T-cell (primary cell): ENCODE data around the gene ZNRF3. TPM values are rescaled to one million over a fixed set of nuclear protein-coding genes. Genes with fewer than 3 reads are reported as not detected.

Experiments used
- ATAC-seq, 4 experiments: fragments of 200-7000 bp in 3 of 4; fragments of 150-1000 bp in 1 of 4; cut with Tn5 transposase; replicated peaks in 1 of 4; 1 replicate in 3 of 4; 2 replicates in 1 of 4; pipeline ENCODE4 v1.10.0; 2021; ENCODE audit warnings: moderate library complexity in 3 of 4, mild to moderate bottlenecking in 2 of 4, moderate number of reproducible peaks in 1 of 4
- CTCF ChIA-PET, 2 donors: fragments of 300-600 bp; sonication (Branson Sonifier 250); formaldehyde crosslinking; loops; one replicate each; lab custom pipeline; 2022; ENCODE audit warnings: antibody characterized with exemption in 2 of 2; lab: Charles Lee
- POLR2A ChIA-PET, 2 donors: fragments of 300-600 bp; sonication (Branson Sonifier 250); formaldehyde crosslinking; loops; one replicate each; lab custom pipeline; 2022; ENCODE audit warnings: antibody characterized with exemption in 2 of 2; lab: Charles Lee
- DNase-seq, 35 experiments: peaks; one replicate each; pipeline versions ENCODE4 v3.0.0 to v3.0.0-alpha.2; 2013 to 2023
- H3K27ac ChIP-seq: one replicate; pipeline ENCODE4 v1.5.1; 2013; ENCODE audit warnings: low read length
- H3K27me3 ChIP-seq, 2 experiments: replicated peaks in 1 of 2; 1 replicate in 1 of 2; 2 replicates in 1 of 2; pipeline versions ENCODE4 v1.6.1 to v1.7.0; 2013; ENCODE audit warnings: low read length in 1 of 2, mixed read lengths in 1 of 2; ENCODE audit not compliant: control insufficient read depth in 2 of 2, insufficient read depth in 2 of 2; ENCODE audit errors: extremely low read depth in 1 of 2
- H3K36me3 ChIP-seq, 2 donors: 1 replicate in 1 of 2; 2 replicates in 1 of 2; pipeline versions ENCODE4 v1.6.1 to v1.7.0; 2013; ENCODE audit warnings: low read length in 1 of 2; ENCODE audit not compliant: control insufficient read depth in 2 of 2, insufficient read depth in 1 of 2; ENCODE audit errors: extremely low read depth in 1 of 2
- H3K4me1 ChIP-seq, 2 experiments: 1 replicate in 1 of 2; 2 replicates in 1 of 2; pipeline versions ENCODE4 v1.6.1 to v1.7.0; 2013; ENCODE audit warnings: low read length in 2 of 2, mixed read lengths in 1 of 2; ENCODE audit not compliant: insufficient read depth in 2 of 2, control insufficient read depth in 1 of 2; ENCODE audit errors: extremely low read depth in 1 of 2
- H3K4me3 ChIP-seq, 2 donors: 1 replicate in 1 of 2; 2 replicates in 1 of 2; pipeline versions ENCODE4 v1.5.1 to v1.7.0; 2013; ENCODE audit warnings: mild to moderate bottlenecking in 2 of 2, low read length in 1 of 2, moderate library complexity in 1 of 2; ENCODE audit not compliant: control insufficient read depth in 1 of 2; ENCODE audit errors: extremely low read depth in 1 of 2
- H3K9me3 ChIP-seq: 2 replicates; pipeline ENCODE4 v1.7.0; 2013
- H3K27ac Mint-ChIP-seq, 2 donors: one replicate each; pipeline ENCODE4 v1.8.0; 2020 to 2021; ENCODE audit warnings: mild to moderate bottlenecking in 2 of 2, mixed read lengths in 2 of 2
- H3K27me3 Mint-ChIP-seq, 2 donors: one replicate each; pipeline ENCODE4 v1.8.0; 2021 to 2022; ENCODE audit warnings: mixed read lengths in 2 of 2
- H3K36me3 Mint-ChIP-seq: one replicate; pipeline ENCODE4 v1.8.0; 2021; ENCODE audit warnings: mixed read lengths
- H3K4me1 Mint-ChIP-seq, 3 donors: one replicate each; pipeline ENCODE4 v1.8.0; 2020 to 2022; ENCODE audit warnings: mixed read lengths in 3 of 3, mild to moderate bottlenecking in 1 of 3
- H3K4me3 Mint-ChIP-seq, 3 donors: one replicate each; pipeline ENCODE4 v1.8.0; 2020 to 2022; ENCODE audit warnings: mild to moderate bottlenecking in 3 of 3, mixed read lengths in 3 of 3, moderate library complexity in 3 of 3
- H3K9me3 Mint-ChIP-seq, 3 donors: one replicate each; pipeline ENCODE4 v1.8.0; 2020 to 2022; ENCODE audit warnings: mixed read lengths in 3 of 3
- WGBS: methylation state at CpG from one replicate; pipeline ENCODE4 v1.1.5; 2013; ENCODE audit warnings: missing lambda C conversion rate; ENCODE audit not compliant: insufficient coverage; 5-methylcytosine and 5-hydroxymethylcytosine counted together
- total RNA-seq, 35 experiments: library from RNA in 6 of 35; stranded (reverse) in 6 of 35; fragments of 120-200 nt in 1 of 35; gene quantifications; one replicate each; pipeline versions ENCODE4 v1.2.1 to v1.2.4 and lab custom pipeline; 2013 to 2026

Gene ZNRF3
- total RNA-seq, 5 donors from 2014 or later (not counting 1 experiment from before 2014, with no cell fraction given), result 0.70 to 2.1 (median 1.1) TPM

DNA sequence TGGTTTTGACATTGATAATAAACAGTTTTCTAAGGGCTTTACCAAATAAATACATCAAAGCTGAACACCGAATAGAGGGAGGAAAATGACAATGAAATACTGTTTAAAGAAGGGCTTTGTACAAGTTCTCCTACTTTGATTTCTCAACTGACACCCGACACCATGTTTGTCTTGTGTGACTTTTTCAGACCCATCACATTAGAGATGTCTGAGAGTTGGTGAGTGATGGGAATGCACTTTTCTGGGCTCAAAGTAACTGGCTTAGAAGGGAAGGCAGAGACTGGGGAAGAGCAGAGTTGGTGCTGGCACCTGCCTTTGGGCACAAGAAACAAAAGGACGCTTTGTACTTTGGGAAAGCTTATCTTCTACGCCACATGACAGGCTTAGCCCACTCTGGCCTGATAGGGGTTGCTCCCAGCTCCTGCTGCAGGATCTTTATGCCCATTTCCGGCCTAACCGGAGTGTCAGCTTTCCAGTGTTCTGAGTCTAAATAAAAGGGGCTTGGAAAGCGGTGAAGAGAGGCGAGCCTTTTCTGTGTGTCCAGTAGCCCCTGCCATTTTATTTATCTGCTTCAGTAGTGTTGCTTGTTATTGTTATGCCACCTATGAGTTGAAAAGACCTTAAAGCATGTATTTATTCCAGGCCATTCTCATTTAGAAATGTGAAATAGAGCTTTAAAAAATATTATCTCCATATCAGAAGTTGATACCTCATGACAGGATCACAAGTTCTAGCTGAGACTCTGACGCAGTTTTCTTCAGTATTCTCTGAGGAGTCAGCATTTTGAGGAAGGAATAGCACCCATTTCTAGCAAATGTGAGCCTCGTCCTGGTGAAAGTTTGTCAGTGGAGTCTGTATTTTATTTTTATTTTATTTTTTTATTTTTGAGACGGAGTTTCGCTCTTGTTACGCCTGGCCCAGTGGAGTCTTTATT, 213.6 kb downstream of the ZNRF3 start:
- no peaks in the 10 kb centered on the region for H3K27me3 ChIP-seq
- WGBS, result 91% methylated on average over 7 of the region's 13 CpGs
- no peak overlapping the region for H3K27ac Mint-ChIP-seq
- no peak overlapping the region for H3K4me3 Mint-ChIP-seq
- ATAC-seq (no peak), DNase-seq (no peak)
- H3K4me3 ChIP-seq, result no peak overlapping the region
- no peaks in the 10 kb centered on the region for H3K9me3 Mint-ChIP-seq
- H3K36me3 Mint-ChIP-seq, result no peaks in the 10 kb centered on the region
- ChIA-PET CTCF (no interaction called here), POLR2A (no interaction called here)
- H3K27ac ChIP-seq, result no peak overlapping the region
- H3K4me1 ChIP-seq, result no peaks in the 10 kb centered on the region
- H3K27me3 Mint-ChIP-seq, result peaks cover under 1 to 10% of the 10 kb centered on the region in 2 donors
- no peaks in the 10 kb centered on the region for H3K9me3 ChIP-seq
- H3K4me1 Mint-ChIP-seq, result no peaks in the 10 kb centered on the region
- no peaks in the 10 kb centered on the region for H3K36me3 ChIP-seq

DNA sequence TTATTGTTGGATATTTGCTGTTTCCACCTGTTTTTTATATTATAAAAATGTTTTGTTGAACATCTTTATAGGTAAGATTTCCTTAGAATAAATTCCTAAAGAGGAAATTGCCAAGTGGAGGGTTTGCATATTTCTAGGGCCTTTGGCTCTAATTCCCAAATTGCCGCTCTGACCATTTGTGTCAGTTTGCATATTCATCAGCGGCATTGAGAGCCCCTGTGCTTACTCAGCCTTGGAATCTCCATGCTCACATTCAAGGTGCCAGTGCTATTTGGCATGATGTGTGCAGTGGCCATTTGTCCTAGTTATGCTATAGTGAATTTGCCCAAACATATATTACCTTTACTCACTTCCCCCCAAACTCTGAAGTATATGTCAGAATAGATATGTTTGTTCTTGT, 214.9 kb downstream of the ZNRF3 start:
- Mint-ChIP-seq H3K27me3 (peaks cover 0 to 5% of the 10 kb centered on the region in 2 donors), H3K36me3 (no peaks in the 10 kb centered on the region), H3K9me3 (no peaks in the 10 kb centered on the region), H3K4me1 (no peaks in the 10 kb centered on the region), H3K4me3 (no peak overlapping the region), H3K27ac (no peak overlapping the region)
- ATAC-seq (no peak), DNase-seq (no peak)
- no peaks in the 10 kb centered on the region for H3K9me3 ChIP-seq
- H3K4me1 ChIP-seq, result no peaks in the 10 kb centered on the region
- CTCF ChIA-PET, result no interaction called here
- H3K27ac ChIP-seq, result no peak overlapping the region
- no peaks in the 10 kb centered on the region for H3K36me3 ChIP-seq
- POLR2A ChIA-PET, result no interaction called here
- no peaks in the 10 kb centered on the region for H3K27me3 ChIP-seq
- H3K4me3 ChIP-seq, result no peak overlapping the region
- 100% methylated on average over 2 of the region's 2 CpGs for WGBS

DNA sequence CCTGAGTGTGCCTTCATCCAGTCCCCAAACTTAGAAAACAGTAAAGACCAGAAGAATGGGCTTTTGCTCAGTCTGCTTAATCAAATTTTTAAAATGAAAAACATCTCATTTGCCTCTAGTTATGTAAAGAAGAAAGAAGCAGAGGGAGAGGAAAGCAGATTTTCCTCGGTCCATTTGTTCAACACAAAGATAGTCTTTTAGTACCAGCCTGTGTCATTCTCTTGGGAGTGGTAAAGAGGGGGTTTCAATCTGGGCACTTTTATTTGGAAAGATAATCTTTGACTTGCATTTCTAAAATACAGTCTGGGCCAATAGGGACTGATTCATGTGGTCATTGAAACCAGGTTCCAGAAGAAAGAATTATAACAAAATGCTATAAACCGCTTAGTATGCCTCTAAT, 218.9 kb downstream of the ZNRF3 start:
- no peak overlapping the region for H3K27ac Mint-ChIP-seq
- no peaks in the 10 kb centered on the region for H3K9me3 Mint-ChIP-seq
- no CpG with 5 or more reads among the region's 2 CpGs for WGBS
- no peaks in the 10 kb centered on the region for H3K4me1 Mint-ChIP-seq
- no peaks in the 10 kb centered on the region for H3K4me1 ChIP-seq
- H3K27me3 Mint-ChIP-seq, result peaks cover 0 to 5% of the 10 kb centered on the region in 2 donors
- H3K4me3 ChIP-seq, result no peak overlapping the region
- peaks cover 0 to 5% of the 10 kb centered on the region in 2 experiments for H3K27me3 ChIP-seq
- H3K4me3 Mint-ChIP-seq, result no peak overlapping the region
- DNase-seq (no peak), ATAC-seq (no peak)
- no peak overlapping the region for H3K27ac ChIP-seq
- POLR2A ChIA-PET, result no interaction called here
- H3K36me3 ChIP-seq, result no peaks in the 10 kb centered on the region
- H3K9me3 ChIP-seq, result no peaks in the 10 kb centered on the region
- CTCF ChIA-PET, result no interaction called here
- no peaks in the 10 kb centered on the region for H3K36me3 Mint-ChIP-seq

DNA sequence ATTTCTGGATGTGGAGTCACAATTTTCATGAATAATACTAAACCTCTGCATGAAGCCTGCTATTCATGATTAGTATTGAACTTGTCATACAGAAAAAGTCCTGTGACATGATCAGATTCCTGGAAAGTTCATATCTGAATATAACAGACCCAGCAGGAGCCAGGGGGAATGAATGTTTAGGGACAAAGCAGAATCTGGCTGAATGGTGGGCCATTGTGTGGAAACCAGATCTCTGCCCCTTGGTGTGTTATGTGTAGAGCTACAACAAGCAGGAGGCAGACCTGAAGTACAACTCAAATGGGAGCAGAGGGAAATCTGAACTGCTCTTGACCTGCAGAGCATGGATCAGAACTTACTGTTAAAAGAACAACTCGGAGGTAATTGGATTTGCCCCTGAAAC, 219.7 kb downstream of the ZNRF3 start:
- WGBS, result 63% methylated on average over 1 of the region's 1 CpG
- Histone ChIP-seq H3K4me1 (no peaks in the 10 kb centered on the region), H3K27ac (no peak overlapping the region), H3K36me3 (no peaks in the 10 kb centered on the region), H3K9me3 (no peaks in the 10 kb centered on the region), H3K27me3 (peaks cover 0 to 13% of the 10 kb centered on the region in 2 experiments), H3K4me3 (no peak overlapping the region)
- no peaks in the 10 kb centered on the region for H3K36me3 Mint-ChIP-seq
- peaks cover 0 to 12% of the 10 kb centered on the region in 2 donors for H3K27me3 Mint-ChIP-seq
- no peaks in the 10 kb centered on the region for H3K4me1 Mint-ChIP-seq
- ATAC-seq (no peak), DNase-seq (no peak)
- CTCF ChIA-PET, result interaction anchor here in 1 of 2 donors (0.5 kb wide), 1 partner anchor 982 kb away, joined by 3 read pairs; no protein-coding TSS in a partner anchor
- no peak overlapping the region for H3K27ac Mint-ChIP-seq
- no peaks in the 10 kb centered on the region for H3K9me3 Mint-ChIP-seq
- H3K4me3 Mint-ChIP-seq, result no peak overlapping the region
- POLR2A ChIA-PET, result interaction anchor here in 1 of 2 donors (0.6 kb wide), 1 partner anchor 46 kb away, joined by 3 read pairs; no protein-coding TSS in a partner anchor

DNA sequence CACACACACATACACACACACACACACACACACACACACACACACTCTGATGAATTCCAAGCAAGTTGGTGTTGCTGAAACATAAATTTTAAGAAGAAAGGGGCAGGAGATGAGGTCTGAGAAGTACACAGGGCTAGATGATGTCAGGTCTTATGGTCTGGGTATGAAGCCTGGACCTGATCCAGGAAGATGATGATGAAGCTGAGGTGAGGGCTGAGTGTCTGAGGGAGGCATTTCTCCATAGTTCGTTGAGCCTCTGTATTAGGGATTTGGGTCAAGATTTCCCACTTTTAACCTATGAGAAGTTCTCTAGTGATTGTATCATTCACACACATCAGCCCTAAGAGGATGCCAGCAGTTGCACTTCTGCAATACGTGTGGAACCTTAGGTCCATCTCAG, 222.1 kb downstream of the ZNRF3 start:
- CTCF ChIA-PET, result no interaction called here
- no peak overlapping the region for H3K27ac Mint-ChIP-seq
- no peak overlapping the region for H3K4me3 Mint-ChIP-seq

DNA sequence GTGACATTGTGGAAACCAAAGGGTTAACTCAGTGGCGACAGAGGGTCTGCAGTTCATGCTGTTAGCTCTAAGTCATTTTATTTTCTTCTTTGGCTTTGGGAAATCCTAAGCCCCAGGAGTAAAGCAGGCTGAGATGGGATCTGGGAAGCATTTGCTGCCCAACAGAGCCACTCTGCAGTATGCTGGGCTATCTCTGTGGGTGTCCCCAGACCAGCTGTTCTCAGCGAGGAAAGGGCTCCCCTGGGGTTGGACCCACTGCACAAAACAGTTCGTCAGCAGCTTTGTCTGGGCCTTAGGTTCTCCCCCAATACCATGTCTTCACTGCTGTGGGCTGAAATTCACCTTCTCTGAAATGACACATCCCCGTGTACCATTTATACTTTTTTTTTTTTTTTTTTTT, 223.5 kb downstream of the ZNRF3 start:
- ChIA-PET CTCF (interaction anchor here in 1 of 2 donors (0.7 kb wide), 1 partner anchor 86 kb away, joined by 5 read pairs; no protein-coding TSS in a partner anchor), POLR2A (interaction anchor here in 1 of 2 donors (0.7 kb wide), 1 partner anchor 66 kb away, joined by 12 read pairs; no protein-coding TSS in a partner anchor)
- no peaks in the 10 kb centered on the region for H3K36me3 Mint-ChIP-seq
- Histone ChIP-seq H3K27me3 (peaks cover 0 to 20% of the 10 kb centered on the region in 2 experiments), H3K27ac (no peak overlapping the region), H3K4me3 (no peak overlapping the region), H3K36me3 (no peaks in the 10 kb centered on the region), H3K9me3 (no peaks in the 10 kb centered on the region), H3K4me1 (no peaks in the 10 kb centered on the region)
- ATAC-seq (no peak), DNase-seq (no peak)
- H3K27me3 Mint-ChIP-seq, result peaks cover 12 to 32% of the 10 kb centered on the region in 2 donors
- no peaks in the 10 kb centered on the region for H3K4me1 Mint-ChIP-seq
- no peak overlapping the region for H3K27ac Mint-ChIP-seq
- WGBS, result 70% methylated on average over 2 of the region's 4 CpGs
- no peaks in the 10 kb centered on the region for H3K9me3 Mint-ChIP-seq
- no peak overlapping the region for H3K4me3 Mint-ChIP-seq

More for the DNA sequence above, 222.1 kb downstream of the ZNRF3 start:
- Mint-ChIP-seq H3K27me3 (peaks cover 8 to 28% of the 10 kb centered on the region in 2 donors), H3K4me1 (no peaks in the 10 kb centered on the region), H3K36me3 (no peaks in the 10 kb centered on the region), H3K9me3 (no peaks in the 10 kb centered on the region)
- no peak for ATAC-seq
- Histone ChIP-seq H3K27me3 (peaks cover 0 to 20% of the 10 kb centered on the region in 2 experiments), H3K9me3 (no peaks in the 10 kb centered on the region), H3K27ac (no peak overlapping the region), H3K4me3 (no peak overlapping the region), H3K4me1 (no peaks in the 10 kb centered on the region), H3K36me3 (no peaks in the 10 kb centered on the region)
- no CpG with 5 or more reads among the region's 2 CpGs for WGBS
- no peak for DNase-seq
- POLR2A ChIA-PET, result no interaction called here
